ENCODE measurements around the gene SLC25A18. TPM values are rescaled to one million over a fixed set of nuclear protein-coding genes. Genes with fewer than 3 reads are reported as not detected.

Gene SLC25A18
- polyA plus RNA-seq, 2 donors = 0.08 to 0.16 TPM

GRCh38 chr22:17597217-17597616 is 33.9 kb downstream of the SLC25A18 start:
- 95 to 96% methylated on average over 2 of the region's 2 CpGs for WGBS, 2 donors
- Histone ChIP-seq H3K27me3 (ENCODE audit: control insufficient read depth in 1 of 2, insufficient read depth in 2 of 2, low read length in 2 of 2) (no peaks in the 10 kb centered on the region), H3K27ac (ENCODE audit: low read depth in 2 of 2, low read length in 1 of 2) (no peak overlapping the region), H3K36me3 (ENCODE audit: control insufficient read depth in 2 of 2, insufficient read depth in 2 of 2, low read length in 1 of 2) (peaks cover 5 to 33% of the 10 kb centered on the region in 2 donors), H3K4me1 (ENCODE audit: control insufficient read depth in 2 of 2, insufficient read depth in 2 of 2, low read length in 1 of 2) (no peaks in the 10 kb centered on the region), H3K9me3 (ENCODE audit: control insufficient read depth in 2 of 2, insufficient read depth in 1 of 2, low read depth in 1 of 2, low read length in 1 of 2) (no peaks in the 10 kb centered on the region), H3K4me3 (ENCODE audit: low read depth in 1 of 2, low read length in 2 of 2) (no peak overlapping the region)

GRCh38 chr22:17598318-17598717 is 35.0 kb downstream of the SLC25A18 start:
- H3K36me3 ChIP-seq (ENCODE audit: control insufficient read depth in 2 of 2, insufficient read depth in 2 of 2, low read length in 1 of 2) = peaks cover 5 to 25% of the 10 kb centered on the region in 2 donors
- no peaks in the 10 kb centered on the region for H3K9me3 ChIP-seq (ENCODE audit: control insufficient read depth in 2 of 2, insufficient read depth in 1 of 2, low read depth in 1 of 2, low read length in 1 of 2)
- no peak overlapping the region for H3K4me3 ChIP-seq (ENCODE audit: low read depth in 1 of 2, low read length in 2 of 2)
- 97 to 98% methylated on average over 4 of the region's 4 CpGs for WGBS, 2 donors
- H3K27me3 ChIP-seq (ENCODE audit: control insufficient read depth in 1 of 2, insufficient read depth in 2 of 2, low read length in 2 of 2) = no peaks in the 10 kb centered on the region
- H3K27ac ChIP-seq (ENCODE audit: low read depth in 2 of 2, low read length in 1 of 2) = no peak overlapping the region
- no peaks in the 10 kb centered on the region for H3K4me1 ChIP-seq (ENCODE audit: control insufficient read depth in 2 of 2, insufficient read depth in 2 of 2, low read length in 1 of 2)

GRCh38 chr22:17601031-17601430 is 37.7 kb downstream of the SLC25A18 start:
- no peaks in the 10 kb centered on the region for H3K27me3 ChIP-seq (ENCODE audit: control insufficient read depth in 1 of 2, insufficient read depth in 2 of 2, low read length in 2 of 2)
- H3K9me3 ChIP-seq (ENCODE audit: control insufficient read depth in 2 of 2, insufficient read depth in 1 of 2, low read depth in 1 of 2, low read length in 1 of 2) = no peaks in the 10 kb centered on the region
- 76 to 82% methylated on average over 3 of the region's 3 CpGs for WGBS, 2 donors
- H3K27ac ChIP-seq (ENCODE audit: low read depth in 2 of 2, low read length in 1 of 2) = no peak overlapping the region
- no peaks in the 10 kb centered on the region for H3K4me1 ChIP-seq (ENCODE audit: control insufficient read depth in 2 of 2, insufficient read depth in 2 of 2, low read length in 1 of 2)
- H3K4me3 ChIP-seq (ENCODE audit: low read depth in 1 of 2, low read length in 2 of 2) = no peak overlapping the region
- peaks cover 5 to 24% of the 10 kb centered on the region in 2 donors for H3K36me3 ChIP-seq (ENCODE audit: control insufficient read depth in 2 of 2, insufficient read depth in 2 of 2, low read length in 1 of 2)

GRCh38 chr22:17603668-17604067 is 40.4 kb downstream of the SLC25A18 start:
- H3K27me3 ChIP-seq (ENCODE audit: control insufficient read depth in 1 of 2, insufficient read depth in 2 of 2, low read length in 2 of 2) = no peaks in the 10 kb centered on the region
- peaks cover 7 to 13% of the 10 kb centered on the region in 2 donors for H3K36me3 ChIP-seq (ENCODE audit: control insufficient read depth in 2 of 2, insufficient read depth in 2 of 2, low read length in 1 of 2)
- H3K4me1 ChIP-seq (ENCODE audit: control insufficient read depth in 2 of 2, insufficient read depth in 2 of 2, low read length in 1 of 2) = no peaks in the 10 kb centered on the region
- WGBS, 2 donors = 88 to 90% methylated on average over 4 of the region's 4 CpGs
- no peaks in the 10 kb centered on the region for H3K9me3 ChIP-seq (ENCODE audit: control insufficient read depth in 2 of 2, insufficient read depth in 1 of 2, low read depth in 1 of 2, low read length in 1 of 2)
- no peak overlapping the region for H3K4me3 ChIP-seq (ENCODE audit: low read depth in 1 of 2, low read length in 2 of 2)
- no peak overlapping the region for H3K27ac ChIP-seq (ENCODE audit: low read depth in 2 of 2, low read length in 1 of 2)

- H3K27ac ChIP-seq (ENCODE audit: low read depth in 2 of 2, low read length in 1 of 2) = no peak overlapping the region
- H3K4me1 ChIP-seq (ENCODE audit: control insufficient read depth in 2 of 2, insufficient read depth in 2 of 2, low read length in 1 of 2) = no peaks in the 10 kb centered on the region
- no peak overlapping the region for H3K4me3 ChIP-seq (ENCODE audit: low read depth in 1 of 2, low read length in 2 of 2)
- peaks cover 4 to 7% of the 10 kb centered on the region in 2 donors for H3K36me3 ChIP-seq (ENCODE audit: control insufficient read depth in 2 of 2, insufficient read depth in 2 of 2, low read length in 1 of 2)
- H3K9me3 ChIP-seq (ENCODE audit: control insufficient read depth in 2 of 2, insufficient read depth in 1 of 2, low read depth in 1 of 2, low read length in 1 of 2) = no peaks in the 10 kb centered on the region
- 46 to 51% methylated on average over 5 of the region's 5 CpGs for WGBS, 2 donors
- no peaks in the 10 kb centered on the region for H3K27me3 ChIP-seq (ENCODE audit: control insufficient read depth in 1 of 2, insufficient read depth in 2 of 2, low read length in 2 of 2)
These were observed 43.2 kb downstream of the SLC25A18 start for GRCh38 chr22:17606496-17606895.

- Histone ChIP-seq H3K4me3 (ENCODE audit: low read depth in 1 of 2, low read length in 2 of 2) (no peak overlapping the region), H3K9me3 (ENCODE audit: control insufficient read depth in 2 of 2, insufficient read depth in 1 of 2, low read depth in 1 of 2, low read length in 1 of 2) (no peaks in the 10 kb centered on the region), H3K27me3 (ENCODE audit: control insufficient read depth in 1 of 2, insufficient read depth in 2 of 2, low read length in 2 of 2) (no peaks in the 10 kb centered on the region), H3K27ac (ENCODE audit: low read depth in 2 of 2, low read length in 1 of 2) (no peak overlapping the region), H3K36me3 (ENCODE audit: control insufficient read depth in 2 of 2, insufficient read depth in 2 of 2, low read length in 1 of 2) (peaks cover 7 to 11% of the 10 kb centered on the region in 2 donors), H3K4me1 (ENCODE audit: control insufficient read depth in 2 of 2, insufficient read depth in 2 of 2, low read length in 1 of 2) (no peaks in the 10 kb centered on the region)
- 88 to 89% methylated on average over 4 of the region's 4 CpGs for WGBS, 2 donors
These were observed 44.7 kb downstream of the SLC25A18 start for GRCh38 chr22:17607891-17608521.

- Histone ChIP-seq H3K9me3 (ENCODE audit: control insufficient read depth in 2 of 2, insufficient read depth in 1 of 2, low read depth in 1 of 2, low read length in 1 of 2) (no peaks in the 10 kb centered on the region), H3K4me1 (ENCODE audit: control insufficient read depth in 2 of 2, insufficient read depth in 2 of 2, low read length in 1 of 2) (no peaks in the 10 kb centered on the region), H3K4me3 (ENCODE audit: low read depth in 1 of 2, low read length in 2 of 2) (no peak overlapping the region), H3K27ac (ENCODE audit: low read depth in 2 of 2, low read length in 1 of 2) (no peak overlapping the region), H3K27me3 (ENCODE audit: control insufficient read depth in 1 of 2, insufficient read depth in 2 of 2, low read length in 2 of 2) (no peaks in the 10 kb centered on the region), H3K36me3 (ENCODE audit: control insufficient read depth in 2 of 2, insufficient read depth in 2 of 2, low read length in 1 of 2) (peaks cover 7 to 11% of the 10 kb centered on the region in 2 donors)
- 61 to 65% methylated on average over 3 of the region's 3 CpGs for WGBS, 2 donors
These were observed 48.8 kb downstream of the SLC25A18 start for GRCh38 chr22:17612057-17612456.

GRCh38 chr22:17613280-17613679 is 50.0 kb downstream of the SLC25A18 start:
- H3K36me3 ChIP-seq (ENCODE audit: control insufficient read depth in 2 of 2, insufficient read depth in 2 of 2, low read length in 1 of 2) = peaks cover 3 to 4% of the 10 kb centered on the region in 2 donors
- H3K27me3 ChIP-seq (ENCODE audit: control insufficient read depth in 1 of 2, insufficient read depth in 2 of 2, low read length in 2 of 2) = no peaks in the 10 kb centered on the region

GRCh38 chr22:17627961-17628405 is 64.7 kb downstream of the SLC25A18 start:
- Histone ChIP-seq H3K4me1 (ENCODE audit: control insufficient read depth in 2 of 2, insufficient read depth in 2 of 2, low read length in 1 of 2) (no peaks in the 10 kb centered on the region), H3K27ac (ENCODE audit: low read depth in 2 of 2, low read length in 1 of 2) (peak overlapping the region; percentile 97 to 99), H3K36me3 (ENCODE audit: control insufficient read depth in 2 of 2, insufficient read depth in 2 of 2, low read length in 1 of 2) (no peaks in the 10 kb centered on the region), H3K27me3 (ENCODE audit: control insufficient read depth in 1 of 2, insufficient read depth in 2 of 2, low read length in 2 of 2) (no peaks in the 10 kb centered on the region), H3K4me3 (ENCODE audit: low read depth in 1 of 2, low read length in 2 of 2) (peak overlapping the region; percentile 100), H3K9me3 (ENCODE audit: control insufficient read depth in 2 of 2, insufficient read depth in 1 of 2, low read depth in 1 of 2, low read length in 1 of 2) (no peaks in the 10 kb centered on the region)
- 8 to 10% methylated on average over 24 of the region's 24 CpGs for WGBS, 2 donors

More at GRCh38 chr22:17613280-17613679, 50.0 kb downstream of the SLC25A18 start:
- Histone ChIP-seq H3K4me1 (ENCODE audit: control insufficient read depth in 2 of 2, insufficient read depth in 2 of 2, low read length in 1 of 2) (no peaks in the 10 kb centered on the region), H3K27ac (ENCODE audit: low read depth in 2 of 2, low read length in 1 of 2) (no peak overlapping the region), H3K4me3 (ENCODE audit: low read depth in 1 of 2, low read length in 2 of 2) (no peak overlapping the region), H3K9me3 (ENCODE audit: control insufficient read depth in 2 of 2, insufficient read depth in 1 of 2, low read depth in 1 of 2, low read length in 1 of 2) (no peaks in the 10 kb centered on the region)
- 86 to 91% methylated on average over 7 of the region's 7 CpGs for WGBS, 2 donors

Data from esophagus (tissue), 2 donors.